Measurements from ENCODE around the gene LRRC3C.

Gene LRRC3C

GRCh38 chr17:39973496-39973895 is 46.0 kb downstream of the LRRC3C start:
- no peak for DNase-seq (ENCODE audit: low spot score)
- TF ChIP-seq CTCF (IDR thresholded peaks at IDR 0.05; ENCODE audit: extremely low read depth, missing control alignments), result no peak

GRCh38 chr17:39974433-39974832 is 46.9 kb downstream of the LRRC3C start:
- TF ChIP-seq CTCF (IDR thresholded peaks at IDR 0.05; ENCODE audit: extremely low read depth, missing control alignments), result no peak
- DNase-seq (ENCODE audit: low spot score), result no peak

GRCh38 chr17:39975801-39976200 is 48.3 kb downstream of the LRRC3C start:
- TF ChIP-seq CTCF (IDR thresholded peaks at IDR 0.05; ENCODE audit: extremely low read depth, missing control alignments), result no peak
- DNase-seq (ENCODE audit: low spot score), result no peak

GRCh38 chr17:39979016-39979670 is 51.6 kb downstream of the LRRC3C start:
- DNase-seq (ENCODE audit: low spot score), result no peak
- no peak for TF ChIP-seq CTCF (IDR thresholded peaks at IDR 0.05; ENCODE audit: extremely low read depth, missing control alignments)

GRCh38 chr17:39979893-39980350 is 52.4 kb downstream of the LRRC3C start:
- peak; percentile 22 for DNase-seq (ENCODE audit: low spot score)

GRCh38 chr17:39980351-39981206 is 53.0 kb downstream of the LRRC3C start, which contains the start of gene PSMD3:
PSMD3 (plus strand) TSS chr17:39980807; CDS start chr17:39980971, 164 bp downstream.
- TF ChIP-seq CTCF (IDR thresholded peaks at IDR 0.05; ENCODE audit: extremely low read depth, missing control alignments), result peak; percentile 57
- peak; percentile 96 for DNase-seq (ENCODE audit: low spot score)

More at GRCh38 chr17:39979893-39980350, 52.4 kb downstream of the LRRC3C start:
- no peak for TF ChIP-seq CTCF (IDR thresholded peaks at IDR 0.05; ENCODE audit: extremely low read depth, missing control alignments)

GRCh38 chr17:39981207-39981741 is 53.7 kb downstream of the LRRC3C start:
- TF ChIP-seq CTCF (IDR thresholded peaks at IDR 0.05; ENCODE audit: extremely low read depth, missing control alignments), result no peak
- DNase-seq (ENCODE audit: low spot score), result no peak
